Tibial nerve (tissue), 4 donors: ENCODE measurements around the gene SGPL1. TPM values are rescaled to one million over a fixed set of nuclear protein-coding genes. Genes with fewer than 3 reads are reported as not detected.

Experiments
- DNase-seq, 2 donors: peaks; one replicate each; pipeline ENCODE4 v3.0.0-alpha.2; 2019; ENCODE audit warnings: low spot score in 2 of 2
- H3K27ac ChIP-seq, 4 donors: fragments of 200-600 bp; sonication (generic) in 3 of 4; one replicate each; pipeline ENCODE4 v1.5.1; 2017 to 2019; ENCODE audit warnings: mild to moderate bottlenecking in 1 of 4
- H3K27me3 ChIP-seq, 2 donors: fragments of 200-600 bp; sonication (generic) in 1 of 2; one replicate each; pipeline versions ENCODE4 v1.5.1 to v1.6.0; 2017 to 2019
- H3K36me3 ChIP-seq, 3 donors: fragments of 200-600 bp; sonication (generic); one replicate each; pipeline ENCODE4 v1.5.1; 2018 to 2019
- H3K4me1 ChIP-seq, 4 donors: fragments of 200-600 bp; sonication (generic) in 3 of 4; one replicate each; pipeline ENCODE4 v1.5.1; 2017 to 2019
- H3K4me3 ChIP-seq, 4 donors: fragments of 200-600 bp; sonication (generic) in 3 of 4; one replicate each; pipeline ENCODE4 v1.5.1; 2017 to 2019; ENCODE audit warnings: mild to moderate bottlenecking in 1 of 4, moderate library complexity in 1 of 4
- H3K9me3 ChIP-seq, 4 donors: fragments of 200-600 bp; sonication (generic) in 3 of 4; one replicate each; pipeline ENCODE4 v1.5.1; 2017 to 2019
- EP300 ChIP-seq, 2 donors: sonication (generic); formaldehyde crosslinking; IDR thresholded peaks; one replicate each; pipeline ENCODE4 v1.6.1; 2017; ENCODE audit warnings: antibody characterized with exemption in 2 of 2, mild to moderate bottlenecking in 1 of 2
- POLR2A ChIP-seq, 2 donors: fragments of 450-650 bp; IDR thresholded peaks; one replicate each; pipeline ENCODE4 v1.6.1; 2017; ENCODE audit warnings: antibody characterized with exemption in 2 of 2, mild to moderate bottlenecking in 2 of 2, moderate library complexity in 2 of 2
- WGBS, 2 donors: methylation state at CpG; one replicate each; pipeline ENCODE4 v1.1.5; 2018; 5-methylcytosine and 5-hydroxymethylcytosine counted together
- small RNA-seq: library from RNA; depleted of rRNA; stranded (forward); fragments of <200 nt; gene quantifications from one replicate; pipeline ENCODE3, GENCODE V24; 2016
- total RNA-seq, 4 donors: library from RNA; depleted of rRNA; stranded (reverse); fragments of >200 nt; gene quantifications; one replicate each; pipeline ENCODE4 v1.1.0, GENCODE V29; 2016
- TF ChIP-seq, protein P1 (sequence below), 5 experiments: fragments of 200-600 bp in 3 of 5; fragments of 450-650 bp in 2 of 5; sonication (generic) in 3 of 5; IDR thresholded peaks; one replicate each; pipeline ENCODE4 v1.5.1; 2016 to 2019; ENCODE audit warnings: antibody characterized with exemption in 5 of 5, mild to moderate bottlenecking in 3 of 5, moderate library complexity in 2 of 5

Gene SGPL1
- total RNA-seq, 4 donors from 2014 or later, result 21.1 to 31.0 (median 24.5) TPM

DNA sequence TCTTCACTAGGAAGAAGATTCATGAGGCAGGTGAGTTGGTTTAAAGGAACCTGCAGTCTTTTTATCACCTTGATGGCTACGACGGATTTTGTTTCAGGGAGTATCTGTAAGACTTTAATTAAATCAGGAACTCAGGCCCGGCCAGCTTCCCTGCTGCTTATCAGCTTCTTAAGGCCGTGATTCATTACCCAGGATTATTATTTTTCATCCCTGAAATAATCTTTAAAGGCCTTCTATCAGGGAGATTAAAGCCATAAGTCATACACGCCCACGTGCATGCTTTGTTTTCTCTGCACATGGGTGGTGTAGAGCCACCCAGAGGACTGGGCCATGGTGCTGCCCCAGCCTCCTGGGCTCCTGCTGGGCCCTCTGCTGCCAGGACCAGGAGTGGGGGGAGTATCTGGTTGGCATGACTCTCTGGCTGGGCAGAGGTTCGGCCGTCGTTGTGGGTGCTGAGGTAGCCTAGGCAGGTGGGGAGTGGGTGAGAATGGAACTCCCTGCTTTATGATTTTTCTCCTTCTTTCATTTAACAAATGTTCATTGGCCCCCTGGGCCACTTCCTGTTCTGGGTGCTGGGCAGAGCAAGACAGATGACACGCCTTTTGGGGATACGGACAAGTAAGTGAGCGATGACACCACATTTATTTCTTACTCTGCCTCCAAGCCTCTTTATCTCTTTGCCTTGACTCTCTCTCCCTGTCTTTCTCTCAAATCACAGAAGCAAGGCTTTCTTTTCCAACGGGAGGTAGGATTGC, 111.6 kb downstream of the SGPL1 start:
- DNase-seq, result no peak
- Histone ChIP-seq H3K27me3 (no peaks in the 10 kb centered on the region), H3K9me3 (no peaks in the 10 kb centered on the region), H3K4me1 (peaks cover 0 to 4% (median 0%) of the 10 kb centered on the region in 4 donors), H3K4me3 (no peak overlapping the region), H3K27ac (no peak overlapping the region), H3K36me3 (no peaks in the 10 kb centered on the region)
- no peak for TF ChIP-seq EP300 (IDR thresholded peaks at IDR 0.05)
- TF ChIP-seq, protein P1, sequence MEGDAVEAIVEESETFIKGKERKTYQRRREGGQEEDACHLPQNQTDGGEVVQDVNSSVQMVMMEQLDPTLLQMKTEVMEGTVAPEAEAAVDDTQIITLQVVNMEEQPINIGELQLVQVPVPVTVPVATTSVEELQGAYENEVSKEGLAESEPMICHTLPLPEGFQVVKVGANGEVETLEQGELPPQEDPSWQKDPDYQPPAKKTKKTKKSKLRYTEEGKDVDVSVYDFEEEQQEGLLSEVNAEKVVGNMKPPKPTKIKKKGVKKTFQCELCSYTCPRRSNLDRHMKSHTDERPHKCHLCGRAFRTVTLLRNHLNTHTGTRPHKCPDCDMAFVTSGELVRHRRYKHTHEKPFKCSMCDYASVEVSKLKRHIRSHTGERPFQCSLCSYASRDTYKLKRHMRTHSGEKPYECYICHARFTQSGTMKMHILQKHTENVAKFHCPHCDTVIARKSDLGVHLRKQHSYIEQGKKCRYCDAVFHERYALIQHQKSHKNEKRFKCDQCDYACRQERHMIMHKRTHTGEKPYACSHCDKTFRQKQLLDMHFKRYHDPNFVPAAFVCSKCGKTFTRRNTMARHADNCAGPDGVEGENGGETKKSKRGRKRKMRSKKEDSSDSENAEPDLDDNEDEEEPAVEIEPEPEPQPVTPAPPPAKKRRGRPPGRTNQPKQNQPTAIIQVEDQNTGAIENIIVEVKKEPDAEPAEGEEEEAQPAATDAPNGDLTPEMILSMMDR (IDR thresholded peaks at IDR 0.05), result no peak
- no peak for TF ChIP-seq POLR2A (IDR thresholded peaks at IDR 0.05)
- 66 to 79% methylated on average over 13 of the region's 13 CpGs for WGBS, 2 donors

DNA sequence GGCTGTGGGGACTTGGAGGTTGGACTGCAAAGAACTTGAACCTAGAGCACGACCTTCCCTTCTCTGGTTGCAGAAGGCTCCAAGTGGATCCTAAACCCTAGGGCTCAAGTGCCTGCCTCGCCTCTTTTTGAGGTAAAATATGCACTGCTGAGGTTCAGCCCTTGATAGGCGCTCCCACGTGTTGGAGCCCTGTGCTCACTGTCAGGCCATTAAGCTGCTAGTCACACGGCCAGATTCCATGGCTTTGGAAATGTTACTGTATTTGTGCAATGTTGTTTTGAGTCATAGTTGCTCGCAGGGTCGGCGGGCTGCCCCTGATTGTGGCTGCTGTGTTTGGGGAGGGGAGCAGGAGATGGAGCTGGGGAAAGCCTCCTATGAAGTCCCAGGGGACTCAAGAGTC, 112.4 kb downstream of the SGPL1 start:
- Histone ChIP-seq H3K27ac (no peak overlapping the region), H3K36me3 (no peaks in the 10 kb centered on the region), H3K9me3 (no peaks in the 10 kb centered on the region), H3K4me3 (no peak overlapping the region), H3K4me1 (peaks cover 0 to 4% (median 0%) of the 10 kb centered on the region in 4 donors), H3K27me3 (no peaks in the 10 kb centered on the region)
- TF ChIP-seq, protein P1 (IDR thresholded peaks at IDR 0.05), result no peak
- TF ChIP-seq EP300 (IDR thresholded peaks at IDR 0.05), result no peak
- no peak for TF ChIP-seq POLR2A (IDR thresholded peaks at IDR 0.05)
- DNase-seq, result no peak
- 61 to 73% methylated on average over 8 of the region's 8 CpGs for WGBS, 2 donors

DNA sequence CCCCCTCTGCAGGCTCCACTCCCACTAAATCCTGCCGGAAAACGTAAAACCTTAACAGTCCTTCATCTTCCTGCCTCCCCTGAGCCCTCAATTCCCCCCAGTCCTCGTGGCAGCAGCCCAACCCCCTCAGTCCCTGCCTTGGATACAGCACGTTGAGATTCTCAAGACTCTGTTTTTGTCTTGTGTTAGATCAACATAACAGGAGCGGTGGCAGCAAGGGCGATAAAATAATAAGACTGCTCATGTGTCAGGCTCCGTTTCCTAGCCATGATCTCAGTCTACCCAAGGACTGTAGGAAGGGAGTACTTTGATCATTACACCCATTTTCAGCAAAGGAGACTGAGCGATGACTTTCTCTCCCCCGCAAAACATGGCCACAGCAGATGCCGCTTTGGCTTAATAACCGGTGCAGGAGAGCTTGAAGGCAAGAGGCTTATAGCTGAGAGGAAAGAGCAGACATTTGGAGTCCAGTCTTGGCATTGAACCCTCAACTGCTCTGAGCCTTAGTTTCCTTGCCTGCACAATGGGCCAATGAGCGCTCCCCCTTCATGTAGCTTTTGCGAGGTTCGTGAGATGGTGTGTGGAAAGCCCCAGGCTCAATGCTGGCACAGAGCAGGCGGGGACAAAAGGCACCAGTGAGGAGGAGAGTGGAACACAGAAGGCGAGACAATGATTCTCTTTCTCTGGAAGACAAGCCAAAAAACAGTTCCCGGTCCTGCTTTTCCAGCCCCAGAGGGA, 114.7 kb downstream of the SGPL1 start:
- WGBS, 2 donors, result 55 to 58% methylated on average over 17 of the region's 17 CpGs
- Histone ChIP-seq H3K9me3 (no peaks in the 10 kb centered on the region), H3K27ac (no peak overlapping the region), H3K36me3 (no peaks in the 10 kb centered on the region), H3K4me3 (no peak overlapping the region), H3K4me1 (peaks cover 0 to 3% (median 0%) of the 10 kb centered on the region in 4 donors), H3K27me3 (no peaks in the 10 kb centered on the region)
- TF ChIP-seq EP300 (IDR thresholded peaks at IDR 0.05) (no peak), POLR2A (IDR thresholded peaks at IDR 0.05) (no peak)
- TF ChIP-seq, protein P1 (IDR thresholded peaks at IDR 0.05), result no peak
- DNase-seq, result no peak

Small RNAs within 50 kb of the gene (small RNA-seq; reads per million reads assigned to genes)
- gene RPS26P40, result not detected

Other genes with a start within 250 kb of the SGPL1 start
- 1 to 10 TPM in 3 of 4 donors, under 1 TPM in 1; 0.87 to 6.6 (median 3.7) TPM for gene PRF1, start 213.2 kb upstream of the SGPL1 start, total RNA-seq
- 10 to 100 TPM in 1 of 4 donors, 1 to 10 TPM in 3; 4.2 to 12.1 (median 7.4) TPM for gene ADAMTS14, start 143.4 kb upstream of the SGPL1 start, total RNA-seq
- gene TBATA, start 30.6 kb upstream of the SGPL1 start, total RNA-seq, result not detected
- gene PCBD1, start 72.6 kb downstream of the SGPL1 start, total RNA-seq, result 10 to 100 TPM; 32.2 to 57.7 (median 39.1) TPM